HG03469 (cell line): ENCODE data around the gene IQCC.
A peak's percentile ranks its signal among the peaks of the same experiment; 100 is the strongest.

Experiments used
- ATAC-seq: cut with Tn5 transposase; IDR thresholded peaks from one replicate; pipeline ENCODE4 v1.9.1; 2021; ENCODE audit warnings: mild to moderate bottlenecking, moderate library complexity, moderate number of reproducible peaks; ENCODE audit not compliant: unreplicated experiment

The IQCC gene

GRCh38 chr1:32221980-32222755 lies 16.7 kb downstream of the IQCC start, which contains the start of the genes EIF3I and TMEM234:
EIF3I (plus strand) TSS chr1:32222407; CDS start chr1:32222442, 35 bp downstream.
TMEM234 (minus strand) TSS chr1:32222353; CDS start chr1:32222322, 31 bp downstream.
- peak; percentile 84 for ATAC-seq

- ATAC-seq: no peak
Observed at GRCh38 chr1:32223683-32224082, 18.2 kb downstream of the IQCC start.

GRCh38 chr1:32224285-32224684 lies 18.8 kb downstream of the IQCC start:
- ATAC-seq: no peak

GRCh38 chr1:32228771-32229170 lies 23.3 kb downstream of the IQCC start:
- no peak for ATAC-seq

GRCh38 chr1:32231843-32232432 lies 26.5 kb downstream of the IQCC start:
- no peak for ATAC-seq

- no peak for ATAC-seq
Observed at GRCh38 chr1:32232558-32233304, 27.3 kb downstream of the IQCC start.

- no peak for ATAC-seq
Observed at GRCh38 chr1:32234792-32235191, 29.3 kb downstream of the IQCC start.

GRCh38 chr1:32239337-32239736 lies 33.9 kb downstream of the IQCC start:
- no peak for ATAC-seq

- no peak for ATAC-seq
Observed at GRCh38 chr1:32239790-32240139, 34.3 kb downstream of the IQCC start.

- no peak for ATAC-seq
Observed at GRCh38 chr1:32240140-32240951, 34.9 kb downstream of the IQCC start.

GRCh38 chr1:32241001-32241763 lies 35.7 kb downstream of the IQCC start:
- no peak for ATAC-seq

GRCh38 chr1:32242341-32242851 lies 36.9 kb downstream of the IQCC start:
- no peak for ATAC-seq

- ATAC-seq: no peak
Observed at GRCh38 chr1:32246888-32247273, 41.4 kb downstream of the IQCC start, which contains the start of gene FAM167B. FAM167B (plus strand) TSS chr1:32247222; CDS start chr1:32247422, 200 bp downstream.

GRCh38 chr1:32247452-32247851 lies 42.0 kb downstream of the IQCC start:
- no peak for ATAC-seq

- no peak for ATAC-seq
Observed at GRCh38 chr1:32247983-32248889, 42.8 kb downstream of the IQCC start.

- ATAC-seq: peak; percentile 33
Observed at GRCh38 chr1:32249831-32250525, 44.5 kb downstream of the IQCC start.

- no peak for ATAC-seq
Observed at GRCh38 chr1:32250893-32251716, 45.6 kb downstream of the IQCC start, which contains the start of gene LCK. LCK (plus strand) TSS chr1:32251265; CDS start chr1:32274330, 23,065 bp downstream.
